ENCODE results near the gene COL6A2. TPM values are rescaled to one million over a fixed set of nuclear protein-coding genes. Genes with fewer than 3 reads are reported as not detected.

COL6A2 gene
- polyA plus RNA-seq, 1 of the 3 experiments (the other 2 are of a cell fraction), result 108 TPM

- Histone ChIP-seq H3K4me1 (ENCODE audit: control insufficient read depth in 1 of 2, insufficient read depth in 2 of 2, low read depth in 1 of 2, low read length in 1 of 2) (peaks cover 0 to 6% of the 10 kb centered on the region in 2 experiments; a peak in 1 of 4 replicates), H3K4me3 (ENCODE audit: low read depth in 2 of 2, low read length in 1 of 2) (no peak overlapping the region), H3K36me3 (replicated peaks in 1 of 2; ENCODE audit: control insufficient read depth in 1 of 2, insufficient read depth in 2 of 2, low read length in 1 of 2) (peaks cover 0 to 3% of the 10 kb centered on the region in 2 experiments), H3K9ac (no peak overlapping the region), H3K27ac (ENCODE audit: low read depth in 2 of 2, low read length in 1 of 2) (no peak overlapping the region), H3K27me3 (ENCODE audit: insufficient read depth) (no peaks in the 10 kb centered on the region), H4K20me1 (ENCODE audit: insufficient read depth) (0 out of 2 replicates have a peak, but pooled peaks cover 2% of the 10 kb centered on the region), H3K4me2 (no peak overlapping the region), H2AFZ (ENCODE audit: low read depth) (no peak overlapping the region), H3F3A (replicated peaks; ENCODE audit: insufficient read depth) (peaks cover 10% of the 10 kb centered on the region), H3K79me2 (ENCODE audit: insufficient read depth) (peaks cover 16% of the 10 kb centered on the region), H3K9me3 (no peaks in the 10 kb centered on the region), H3K9me2 (no peaks in the 10 kb centered on the region)
- CTCF ChIA-PET, result no interaction called here
- WGBS (ENCODE audit: low lambda C conversion rate), result 88% methylated on average over 15 of the region's 16 CpGs
- TF ChIP-seq REST (IDR thresholded peaks at IDR 0.05; ENCODE audit: low read depth, low read length) (no peak), JUND (IDR thresholded peaks at IDR 0.05) (no peak), RAD21 (IDR thresholded peaks at IDR 0.05; ENCODE audit: low read length) (no peak), CTCF (IDR thresholded peaks at IDR 0.05) (no peak), TEAD4 (IDR thresholded peaks at IDR 0.05; ENCODE audit: borderline replicate concordance, insufficient read depth) (no peak), RXRA (IDR thresholded peaks at IDR 0.05; ENCODE audit: borderline replicate concordance, low read depth) (no peak), SIN3A (IDR thresholded peaks at IDR 0.05; ENCODE audit: borderline replicate concordance, low read depth, low read length) (no peak), ZBTB33 (IDR thresholded peaks at IDR 0.05; ENCODE audit: borderline replicate concordance, low read depth) (no peak), TAF1 (IDR thresholded peaks at IDR 0.05; ENCODE audit: borderline replicate concordance, low read depth, low read length) (no peak), FOSL2 (IDR thresholded peaks at IDR 0.05; ENCODE audit: borderline replicate concordance, low read depth) (no peak), MAX (IDR thresholded peaks at IDR 0.05; ENCODE audit: low read depth) (no peak), NRF1 (IDR thresholded peaks at IDR 0.05; ENCODE audit: low read depth, low read length) (no peak), EP300 (IDR thresholded peaks at IDR 0.05; ENCODE audit: borderline replicate concordance in 1 of 2, low read depth in 1 of 2, low read length in 1 of 2) (no peak)
- no peak for DNase-seq
- POLR2A ChIA-PET, result interaction anchor here (0.9 kb wide), 1 partner anchor 123 kb away, joined by 3 read pairs; no protein-coding TSS in a partner anchor
Measured at GRCh38 chr21:46095083-46095719, 2.7 kb upstream of the COL6A2 start.

All from SK-N-SH (cell line).